HG03039 (cell line): ENCODE results near the gene ZNF385B.

Experiments
- ATAC-seq: cut with Tn5 transposase; IDR thresholded peaks from one replicate; pipeline ENCODE4 v1.9.1; 2021; ENCODE audit warnings: mild to moderate bottlenecking, moderate library complexity; ENCODE audit not compliant: unreplicated experiment

Gene ZNF385B

GRCh38 chr2:179559108-179559806 is 302.2 kb downstream of the ZNF385B start:
- no peak for ATAC-seq

DNA sequence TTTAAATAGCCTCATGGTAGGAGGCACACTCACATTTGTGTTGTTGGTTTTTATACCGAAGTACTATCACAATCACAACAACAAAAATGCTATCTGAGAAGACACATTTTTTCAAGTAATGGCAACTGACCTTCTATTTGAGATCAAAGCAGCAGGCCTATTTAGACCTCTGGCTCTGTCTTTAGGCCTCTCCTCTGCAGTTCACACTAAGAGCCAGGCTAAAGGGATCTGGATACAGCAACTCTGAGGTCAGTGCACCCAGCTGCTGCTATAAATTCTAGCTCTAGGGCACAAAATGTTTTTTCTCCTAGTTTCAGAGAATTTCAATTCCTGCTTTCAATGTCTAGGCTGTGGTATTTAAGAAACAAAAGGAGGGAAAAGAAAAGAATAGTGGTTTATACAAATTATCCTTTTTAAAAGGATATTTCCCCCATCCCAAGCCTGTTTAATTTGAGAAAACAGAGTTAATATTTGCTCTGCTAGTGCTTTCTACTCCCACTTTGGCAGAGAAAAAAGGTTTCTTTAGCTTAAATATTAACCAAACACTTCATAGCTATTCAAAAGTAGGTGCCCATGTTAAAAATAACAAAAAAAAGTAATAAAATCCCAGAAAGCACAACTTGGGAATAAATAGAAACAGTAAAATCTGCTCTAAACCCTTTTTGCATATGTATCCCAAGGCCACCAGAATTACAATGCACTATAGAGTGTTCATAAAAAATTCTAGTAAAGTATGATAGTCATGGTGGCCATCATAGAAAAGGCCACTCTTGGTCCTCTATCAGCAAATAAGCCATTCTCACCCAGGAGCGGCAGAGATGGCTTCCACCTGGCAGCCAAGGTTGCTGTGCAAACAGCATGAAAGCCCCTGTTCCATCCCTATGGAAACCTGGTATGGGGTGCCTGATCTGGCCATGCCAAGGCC is 303.1 kb downstream of the ZNF385B start:
- no peak for ATAC-seq

DNA sequence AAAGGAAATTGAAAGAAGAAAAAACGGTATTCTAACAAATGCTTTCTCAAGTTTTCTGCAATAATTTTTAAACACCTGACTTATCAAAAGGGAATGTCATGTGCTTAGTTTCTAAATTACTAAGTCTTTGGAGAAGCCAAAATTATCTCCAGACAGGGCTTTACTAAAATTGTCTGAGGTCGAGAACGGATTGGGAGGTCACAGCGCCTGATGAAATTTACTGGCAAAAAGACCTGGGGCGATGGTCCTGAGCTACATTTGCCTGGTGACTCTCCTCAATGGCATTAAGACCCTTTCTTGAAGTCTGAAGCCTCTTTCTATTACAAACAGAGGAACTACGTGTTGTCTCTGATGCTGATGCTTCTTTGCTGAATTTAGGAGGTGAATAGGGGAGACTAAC is 305.0 kb downstream of the ZNF385B start:
- ATAC-seq, result no peak

- no peak for ATAC-seq
Observed at GRCh38 chr2:179555691-179556283, 305.6 kb downstream of the ZNF385B start.

GRCh38 chr2:179554639-179555386 is 306.6 kb downstream of the ZNF385B start:
- ATAC-seq, result no peak

DNA sequence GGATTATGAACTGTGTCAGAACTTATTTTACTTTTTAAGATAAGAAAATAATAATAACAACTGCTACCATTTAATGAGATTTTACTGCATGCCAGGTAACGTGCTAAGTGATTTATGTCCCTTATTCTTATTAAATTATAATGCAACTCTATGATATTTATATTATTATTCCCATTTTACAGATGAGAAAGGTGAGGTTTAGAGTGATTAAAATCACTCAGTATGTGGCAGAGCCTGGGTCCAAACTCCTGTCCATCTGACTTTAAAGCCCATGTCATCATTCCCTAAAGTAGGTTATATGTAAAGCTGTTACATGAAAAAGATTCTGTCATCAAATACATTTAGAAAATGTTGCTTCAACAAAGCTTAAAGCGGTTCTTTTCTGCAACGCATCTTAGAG is 308.0 kb downstream of the ZNF385B start:
- no peak for ATAC-seq

- no peak for ATAC-seq
Observed at GRCh38 chr2:179551539-179552045, 309.8 kb downstream of the ZNF385B start.

DNA sequence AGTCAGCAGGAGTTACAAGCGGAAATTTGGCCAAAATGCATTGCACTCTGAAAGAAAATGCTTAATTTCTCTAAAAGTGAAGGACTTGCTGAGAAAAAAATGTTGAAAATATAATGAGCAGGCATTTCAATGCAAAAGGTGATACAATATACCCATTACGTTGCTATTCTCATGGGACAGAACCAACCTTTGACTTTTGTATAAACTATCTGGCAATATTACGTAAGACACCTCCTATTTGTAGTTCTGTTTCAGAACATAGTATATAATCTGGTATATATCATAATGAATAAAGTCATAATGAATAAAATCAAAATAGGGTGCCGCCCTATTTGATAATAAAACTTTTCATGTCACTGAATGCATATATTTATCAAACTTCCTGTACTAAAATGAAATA is 310.6 kb downstream of the ZNF385B start:
- no peak for ATAC-seq

DNA sequence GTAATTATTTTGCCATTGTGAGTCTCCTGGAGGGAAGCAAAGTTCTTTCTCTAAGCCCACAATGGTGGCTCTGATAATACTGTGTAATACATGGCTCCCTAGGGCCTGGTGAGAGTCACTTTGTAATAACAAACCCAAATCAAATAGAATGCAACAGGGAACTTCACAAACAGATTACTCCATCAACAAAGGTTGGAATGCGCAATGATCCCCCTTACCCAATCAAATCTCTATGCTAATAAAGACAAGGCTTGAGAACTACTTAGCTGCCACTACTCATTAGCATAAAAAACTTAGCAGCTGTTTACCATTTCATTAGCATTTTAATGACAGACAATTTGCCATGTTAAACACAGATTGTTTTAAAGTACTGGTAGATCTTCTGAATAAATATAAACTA is 311.2 kb downstream of the ZNF385B start:
- no peak for ATAC-seq

DNA sequence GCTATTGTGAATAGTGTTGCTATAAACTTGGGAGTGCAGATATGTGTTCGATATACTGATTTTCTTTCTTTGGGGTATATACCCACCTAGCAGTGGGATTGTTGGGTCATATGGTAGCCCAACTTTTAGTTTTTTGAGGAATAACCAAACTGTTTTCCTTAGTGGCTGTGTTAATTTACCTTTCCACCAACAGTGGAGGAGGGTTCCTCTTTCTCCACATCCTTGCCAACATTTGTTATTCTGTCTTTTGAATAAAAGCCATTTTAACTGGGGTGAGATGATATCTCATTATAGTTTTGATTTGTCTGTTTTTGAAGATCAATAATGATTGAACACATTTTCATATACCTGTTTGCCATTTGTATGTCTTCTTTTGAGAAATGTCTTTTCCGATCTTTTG is 314.8 kb downstream of the ZNF385B start:
- ATAC-seq, result no peak

GRCh38 chr2:179545024-179545423 is 316.4 kb downstream of the ZNF385B start:
- ATAC-seq, result no peak

GRCh38 chr2:179543361-179543901 is 318.0 kb downstream of the ZNF385B start:
- ATAC-seq, result no peak

DNA sequence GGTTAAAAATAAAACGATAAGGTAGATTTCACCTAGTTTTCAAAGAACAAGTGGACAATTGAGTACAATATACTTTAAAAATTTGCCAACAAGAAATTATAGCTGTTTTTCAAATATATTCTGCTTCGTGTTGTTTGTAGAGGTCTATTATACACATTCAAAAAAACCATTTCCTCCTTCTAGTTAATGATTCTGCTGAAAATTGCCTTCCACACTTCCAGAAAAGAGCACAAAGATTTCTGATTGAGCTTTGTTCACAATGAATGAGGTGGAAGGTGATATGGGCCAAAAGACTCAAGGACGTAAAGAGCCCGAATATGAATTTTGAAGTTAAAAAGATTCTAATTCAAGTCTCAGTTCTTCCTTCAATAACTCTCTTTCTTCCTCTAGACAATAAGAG is 319.8 kb downstream of the ZNF385B start:
- no peak for ATAC-seq

GRCh38 chr2:179539124-179539511 is 322.3 kb downstream of the ZNF385B start:
- ATAC-seq, result no peak

- no peak for ATAC-seq
Observed at GRCh38 chr2:179538406-179539123, 322.8 kb downstream of the ZNF385B start.

DNA sequence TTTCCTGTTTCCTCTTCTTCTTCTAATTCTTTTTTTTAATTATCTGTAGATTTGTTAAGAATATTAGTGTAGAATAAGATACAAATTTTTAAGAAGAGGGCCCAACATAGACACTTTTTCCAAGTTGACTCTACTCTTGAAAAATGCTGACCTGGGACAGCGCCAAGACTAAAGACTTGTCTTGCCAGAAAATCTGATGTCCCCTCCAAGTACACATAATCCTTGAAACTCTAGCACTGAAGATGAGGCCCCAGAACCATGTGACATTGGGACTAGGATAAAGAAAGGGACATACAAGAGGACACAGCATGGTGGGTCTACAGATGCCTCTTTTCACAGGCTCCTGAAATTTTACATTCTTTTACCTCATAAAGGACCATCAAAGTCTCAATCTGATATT is 325.2 kb downstream of the ZNF385B start:
- ATAC-seq, result no peak

DNA sequence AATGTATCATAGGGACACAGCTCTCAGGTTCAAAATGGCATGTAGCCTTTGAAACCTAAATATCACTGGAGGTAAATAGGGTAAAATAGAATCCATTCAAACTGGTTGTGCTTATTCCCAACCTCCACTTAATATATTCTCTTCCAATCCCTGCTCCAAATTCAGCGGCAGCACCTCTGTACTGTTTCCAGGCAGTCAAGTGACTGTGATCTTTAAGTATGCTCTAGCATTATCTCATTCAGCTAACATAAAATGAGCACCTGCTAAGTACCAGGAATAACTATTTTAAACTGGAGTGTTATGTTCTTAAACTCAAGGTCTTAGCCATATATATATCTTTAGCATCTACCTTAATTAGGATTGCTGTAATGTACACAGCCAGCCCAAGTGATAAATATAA is 327.5 kb downstream of the ZNF385B start:
- no peak for ATAC-seq

- ATAC-seq, result no peak
Observed at GRCh38 chr2:179532863-179533278, 328.5 kb downstream of the ZNF385B start.

GRCh38 chr2:179528576-179529069 is 332.8 kb downstream of the ZNF385B start:
- ATAC-seq, result no peak

DNA sequence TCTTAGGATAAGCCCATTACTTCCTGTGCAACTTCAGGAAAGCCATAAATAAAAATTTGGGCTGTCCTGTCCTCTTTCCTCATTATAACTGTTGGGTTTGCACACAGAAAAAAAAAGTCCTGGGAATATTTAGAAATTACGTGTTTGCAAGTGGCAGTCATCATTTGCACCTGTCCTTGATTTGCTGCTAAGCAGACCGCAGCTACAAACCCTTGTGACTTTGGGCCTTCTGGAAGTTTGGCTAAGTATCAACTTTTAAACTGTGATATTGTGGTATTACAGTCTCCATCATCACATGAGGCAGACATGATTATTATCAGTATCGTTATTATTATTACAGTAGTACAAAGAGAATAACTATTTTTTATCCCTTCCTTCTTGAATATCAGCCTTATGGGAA is 336.1 kb downstream of the ZNF385B start:
- no peak for ATAC-seq
